Activated gamma-delta T cell (primary cell): ENCODE results near the gene CRACR2B.
A peak's percentile ranks its signal among the peaks of the same experiment; 100 is the strongest.

Experiments
- DNase-seq: peaks from one replicate; lab custom pipeline; 2025; lab: John Stamatoyannopoulos, UW

Gene CRACR2B

DNA sequence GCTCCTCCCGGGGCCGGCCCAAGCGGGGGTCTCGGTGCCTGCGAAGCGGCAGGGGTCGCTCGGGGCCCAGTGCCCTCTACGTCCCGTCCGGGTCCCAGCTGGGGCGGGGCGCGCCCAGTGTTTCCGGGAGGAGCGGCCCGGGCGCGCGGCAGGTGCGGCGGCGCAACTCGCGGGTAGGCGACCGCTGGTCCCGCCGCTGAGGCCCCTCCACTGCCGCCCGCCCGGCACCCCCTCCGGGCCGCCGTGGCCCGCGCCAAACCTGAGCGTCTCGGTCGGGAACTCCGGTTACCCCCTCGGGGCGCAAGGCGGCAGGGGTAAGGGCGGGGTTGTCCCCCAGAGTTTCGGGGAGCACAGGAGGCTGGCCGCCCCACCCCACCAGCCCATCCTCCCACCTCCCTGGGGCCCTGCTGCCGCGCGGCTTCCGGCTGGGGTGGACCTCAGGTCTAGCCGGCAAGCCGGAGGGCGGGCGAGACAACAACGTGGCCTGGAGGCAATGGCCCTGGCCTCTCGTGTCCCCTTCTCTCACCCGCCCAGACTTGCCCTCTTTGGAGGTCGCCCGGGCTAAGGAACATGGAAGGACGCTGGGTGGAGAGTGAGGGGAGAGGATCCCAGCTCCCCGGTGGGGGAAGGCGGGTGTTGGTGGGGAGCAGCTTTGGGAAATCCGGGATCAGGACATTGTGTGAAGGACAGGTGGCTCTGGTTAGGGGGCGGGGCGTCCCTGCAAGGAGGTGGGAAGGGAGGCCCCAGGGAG lies 398 bp upstream of the CRACR2B start:
- no peak for DNase-seq

DNA sequence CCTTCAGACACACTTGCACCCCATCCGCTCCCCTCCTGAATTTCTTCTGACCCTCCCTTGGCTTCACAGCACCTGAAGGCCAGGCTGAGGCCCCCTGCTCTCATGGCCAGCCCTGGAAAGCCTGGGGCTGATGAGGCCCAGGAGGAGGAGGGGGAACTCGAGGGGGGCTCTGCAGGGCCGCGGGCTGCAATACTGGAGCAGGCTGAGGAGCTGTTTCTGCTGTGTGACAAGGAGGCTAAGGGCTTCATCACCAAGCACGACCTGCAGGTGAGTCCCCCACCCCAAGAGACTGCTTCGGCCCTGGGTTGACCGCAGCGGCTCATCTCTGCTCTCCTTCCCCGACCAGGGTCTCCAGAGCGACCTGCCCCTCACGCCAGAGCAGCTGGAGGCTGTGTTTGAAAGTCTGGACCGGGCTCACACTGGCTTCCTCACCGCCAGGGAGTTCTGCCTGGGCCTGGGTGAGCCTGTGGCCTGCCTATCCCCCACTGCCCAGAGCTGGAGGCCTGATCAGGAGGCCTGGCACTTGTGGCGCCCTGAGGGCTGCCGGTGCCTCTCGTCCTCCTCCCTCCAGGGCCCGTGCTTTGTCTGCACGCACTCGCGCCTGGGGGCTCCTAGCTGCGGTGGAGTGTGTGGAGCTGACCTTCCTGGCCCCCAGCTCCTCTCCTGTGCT lies 922 bp downstream of the CRACR2B start:
- DNase-seq, result no peak

DNA sequence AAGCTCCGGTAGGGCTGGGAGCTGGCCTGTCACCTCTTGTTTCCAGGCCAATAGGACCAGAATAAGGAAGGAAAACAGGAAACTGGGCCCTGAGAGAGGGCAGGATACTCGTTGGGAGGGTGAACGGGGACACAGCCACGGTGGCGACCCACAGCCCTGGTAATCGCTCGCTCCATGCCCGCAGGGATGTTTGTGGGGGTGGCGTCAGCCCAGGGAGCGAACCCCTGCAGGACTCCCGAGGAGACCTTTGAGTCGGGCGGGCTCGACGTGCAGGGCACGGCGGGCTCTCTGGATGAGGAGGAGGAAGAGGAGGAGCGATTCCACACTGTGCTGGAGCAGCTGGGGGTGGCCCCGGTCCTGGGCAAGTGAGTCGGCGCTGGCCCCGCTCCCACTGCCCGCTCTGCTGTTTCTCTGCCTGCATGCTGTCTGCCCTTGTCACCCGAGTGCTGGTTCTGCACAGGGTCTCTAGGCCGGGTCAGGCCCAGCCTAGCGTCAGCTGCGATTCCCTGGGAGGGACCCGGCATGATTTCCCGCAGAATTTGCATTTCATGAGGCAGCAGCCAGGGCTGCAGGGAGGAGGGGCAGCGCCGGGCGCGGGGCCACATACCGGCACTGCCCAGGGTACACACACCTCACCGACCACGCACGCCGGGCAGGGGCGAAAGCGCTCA lies 1.6 kb downstream of the CRACR2B start:
- no peak for DNase-seq

DNA sequence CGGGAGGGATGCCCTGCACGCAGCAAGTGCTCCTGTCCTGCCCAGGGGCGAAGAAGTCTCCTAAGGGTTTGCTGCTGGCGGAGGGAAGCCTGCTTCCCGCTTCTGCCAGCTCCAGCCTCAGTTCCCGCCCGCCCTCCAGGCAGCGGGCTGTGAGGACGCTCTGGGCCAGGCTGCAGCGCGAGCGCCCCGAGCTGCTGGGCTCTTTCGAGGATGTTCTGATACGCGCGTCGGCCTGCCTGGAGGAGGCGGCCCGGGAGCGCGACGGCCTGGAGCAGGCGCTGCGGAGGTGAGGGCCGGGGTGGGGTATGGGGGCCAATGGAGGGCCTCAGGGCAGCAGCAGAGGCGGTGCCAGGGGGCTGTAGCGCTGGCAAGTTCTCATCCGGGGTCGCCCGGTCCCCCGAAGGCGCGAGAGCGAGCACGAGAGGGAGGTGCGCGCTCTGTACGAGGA lies 2.2 kb downstream of the CRACR2B start:
- no peak for DNase-seq

DNA sequence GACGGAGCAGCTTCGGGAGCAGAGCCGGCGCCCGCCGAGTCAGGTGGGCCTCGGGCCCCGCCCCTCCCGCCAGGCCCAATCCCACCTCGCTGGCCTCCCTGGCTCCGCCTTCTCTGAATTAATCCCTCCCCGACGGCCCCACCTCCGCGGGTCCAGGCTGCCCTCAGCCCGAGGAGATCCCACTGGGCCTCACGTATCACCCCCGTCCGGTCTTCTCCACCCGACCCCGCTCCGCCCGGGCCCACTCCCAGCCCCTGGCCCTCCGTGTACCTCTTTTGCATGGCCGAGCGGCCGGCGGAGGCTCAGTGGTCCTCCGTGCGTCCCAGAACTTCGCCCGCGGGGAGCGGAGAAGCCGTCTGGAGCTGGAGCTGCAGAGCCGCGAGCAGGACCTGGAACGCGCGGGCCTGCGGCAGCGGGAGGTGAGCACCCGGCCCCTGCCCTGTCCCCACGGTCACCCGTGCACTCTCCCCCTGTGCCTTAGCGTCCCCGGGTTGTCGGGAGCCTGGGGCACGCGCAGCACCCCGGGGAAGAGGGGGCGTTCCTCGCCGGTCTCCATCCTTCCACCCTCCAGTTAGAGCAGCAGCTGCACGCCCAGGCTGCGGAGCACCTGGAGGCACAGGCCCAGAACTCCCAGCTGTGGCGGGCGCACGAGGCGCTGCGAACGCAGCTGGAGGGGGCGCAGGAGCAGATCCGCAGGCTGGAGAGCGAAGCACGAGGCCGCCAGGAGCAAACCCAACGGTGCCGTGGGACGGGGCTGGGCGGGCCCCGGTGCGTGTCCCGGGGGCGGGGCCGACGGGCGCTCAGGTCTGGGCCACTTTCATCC lies 2.8 kb downstream of the CRACR2B start:
- DNase-seq, result peak; percentile 45

DNA sequence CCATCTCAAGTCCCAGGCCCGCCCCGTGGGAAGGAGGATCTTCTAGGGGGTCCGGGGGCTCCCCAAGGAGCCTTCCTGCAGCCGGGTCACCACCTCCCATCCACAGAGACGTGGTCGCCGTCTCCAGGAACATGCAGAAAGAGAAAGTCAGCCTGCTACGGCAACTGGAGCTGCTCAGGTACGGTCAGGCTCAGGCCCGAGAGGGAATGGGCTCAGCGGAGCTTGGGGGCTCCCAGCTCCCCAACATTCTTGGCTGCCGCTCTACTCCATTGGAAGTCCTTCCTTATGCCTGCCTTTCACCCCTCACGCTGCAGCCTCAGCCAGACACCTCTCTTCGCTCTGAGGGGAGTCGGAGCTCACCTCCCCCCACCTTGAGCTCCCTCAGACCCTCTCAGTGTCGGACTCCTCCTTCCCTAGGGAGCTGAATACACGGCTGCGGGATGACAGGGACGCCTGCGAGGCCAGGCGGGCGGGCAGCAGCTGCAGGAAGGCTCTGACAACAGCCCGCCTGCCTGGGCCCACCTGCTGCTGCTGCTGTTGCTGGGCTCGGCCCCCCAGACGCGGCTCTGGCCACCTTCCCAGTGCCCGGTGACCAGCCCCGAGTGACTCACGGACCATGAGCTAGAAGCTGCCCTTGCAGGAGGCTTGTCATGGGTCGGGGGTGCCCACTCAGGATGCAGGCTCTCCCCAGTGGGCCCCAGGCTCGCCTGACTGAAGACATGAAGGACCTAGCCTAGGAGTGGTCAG lies 3.6 kb downstream of the CRACR2B start:
- DNase-seq, result no peak

DNA sequence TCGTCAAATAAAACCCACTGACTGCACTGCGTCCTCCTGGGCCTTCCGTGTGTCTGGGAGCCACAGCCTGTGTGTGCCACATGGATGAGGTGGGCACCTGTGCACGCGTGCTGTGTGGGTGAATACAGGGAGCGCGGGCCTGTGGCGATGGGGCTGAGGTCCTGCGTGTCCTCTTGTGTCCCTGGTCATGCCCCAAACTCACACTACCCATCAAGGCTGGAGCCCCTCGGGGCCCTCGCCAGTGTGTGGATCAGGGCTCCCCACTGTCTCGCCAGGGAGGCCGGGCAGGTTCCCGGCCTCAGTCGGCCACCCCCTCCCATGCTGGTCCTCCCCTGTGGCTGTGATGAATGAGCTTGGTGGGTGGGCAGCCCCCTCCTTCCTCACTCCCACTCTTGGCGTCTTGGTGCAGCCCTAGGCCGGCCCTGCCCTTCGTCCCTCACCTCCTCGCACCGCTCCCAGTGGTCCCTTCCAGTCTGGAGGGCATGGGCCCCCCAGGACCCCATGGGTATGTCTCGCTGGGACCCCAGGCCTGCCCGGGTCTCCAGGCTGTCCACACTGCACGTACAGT lies 4.3 kb downstream of the CRACR2B start:
- no peak for DNase-seq

DNA sequence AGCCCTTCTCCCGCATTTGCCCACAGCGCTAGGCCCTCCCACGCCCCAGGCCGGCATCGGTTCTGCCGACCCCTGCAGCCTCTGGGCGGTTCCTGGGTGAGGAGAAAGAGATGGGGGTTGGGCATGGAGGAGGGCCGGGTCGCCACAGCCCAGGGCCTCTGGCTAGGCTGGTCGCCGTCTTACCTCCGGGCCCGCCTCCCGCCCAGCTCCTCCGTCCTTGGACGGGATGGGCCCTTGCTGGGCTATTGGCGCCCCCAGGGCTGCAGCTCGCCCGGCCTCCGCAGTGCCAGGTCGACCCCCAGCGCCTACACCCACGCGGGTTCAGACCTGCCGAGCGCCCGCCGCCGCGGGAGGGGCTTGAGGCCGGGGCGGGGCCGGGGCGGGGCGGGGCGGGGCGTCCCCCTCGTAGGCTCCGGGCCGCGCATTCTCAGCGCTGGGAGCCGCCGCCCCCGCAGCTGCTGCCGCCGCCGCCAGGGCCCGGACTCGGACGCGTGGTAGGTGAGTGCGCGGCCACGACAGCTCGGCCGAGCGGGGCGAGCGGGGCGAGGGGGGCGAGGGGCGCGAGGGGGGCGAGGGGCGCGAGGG lies 4.9 kb downstream of the CRACR2B start, which contains the start of gene CD151:
Gene CD151, plus strand, starts transcription at position 424 of the 585 bp plus-strand sequence. CDS start 3,118 bp downstream, outside the sequence.
- no peak for DNase-seq

DNA sequence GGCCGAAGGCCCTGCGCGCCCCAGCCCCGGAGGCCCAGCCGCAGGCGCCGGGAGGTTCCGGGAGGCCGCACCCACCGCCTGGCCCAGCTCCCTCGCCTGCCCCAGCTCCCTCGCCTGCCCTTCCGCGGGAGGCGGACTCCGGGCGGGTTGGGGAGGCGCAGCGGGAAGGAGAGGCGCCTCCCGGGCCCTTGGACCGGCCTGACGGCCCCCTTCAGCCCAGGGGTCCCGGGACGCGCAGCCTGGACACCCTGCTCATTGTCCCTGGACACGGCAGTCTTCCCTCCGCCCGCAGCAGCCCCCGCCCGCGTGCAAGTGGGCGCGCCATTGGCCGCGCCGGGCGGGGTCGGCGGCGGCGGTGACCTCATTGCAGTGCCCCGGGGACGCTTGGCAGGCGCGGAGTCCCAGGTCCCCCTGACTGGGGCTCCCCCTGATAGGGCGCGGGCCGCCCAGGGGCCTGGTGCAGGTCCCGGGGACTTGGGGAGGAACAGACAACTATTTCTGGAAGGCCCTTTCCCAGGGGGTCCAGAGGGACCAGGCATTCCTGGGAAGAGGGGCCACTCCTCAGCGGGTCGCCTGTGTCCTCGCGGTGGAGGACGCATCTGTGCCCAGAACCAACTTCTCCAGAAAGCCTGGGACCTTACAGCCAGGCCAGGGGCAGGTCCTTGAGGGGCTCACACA lies 5.5 kb downstream of the CRACR2B start:
- DNase-seq, result peak; percentile 39

DNA sequence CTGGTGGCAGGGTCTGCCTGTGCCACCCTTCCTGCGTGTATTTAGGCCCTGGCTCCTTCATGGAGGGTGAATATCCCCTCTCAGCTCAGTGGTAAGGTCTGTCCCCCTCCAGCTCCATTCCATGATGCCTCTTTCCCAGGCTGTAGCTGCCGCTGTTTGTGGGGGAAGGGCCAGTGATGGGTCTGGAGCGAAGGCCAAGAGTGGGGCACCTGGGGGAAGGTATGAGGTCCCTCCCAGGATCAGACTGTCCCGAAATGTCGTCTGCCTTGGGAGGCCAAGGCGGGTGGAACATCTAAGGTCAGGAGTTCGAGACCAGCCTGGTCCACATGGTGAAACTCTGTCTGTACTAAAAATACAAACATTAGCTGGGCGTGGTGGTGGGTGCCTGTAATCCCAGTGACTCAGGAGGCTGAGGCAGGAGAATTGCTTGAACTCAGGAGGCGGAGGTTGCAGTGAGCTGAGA lies 6.2 kb downstream of the CRACR2B start:
- DNase-seq, result no peak

DNA sequence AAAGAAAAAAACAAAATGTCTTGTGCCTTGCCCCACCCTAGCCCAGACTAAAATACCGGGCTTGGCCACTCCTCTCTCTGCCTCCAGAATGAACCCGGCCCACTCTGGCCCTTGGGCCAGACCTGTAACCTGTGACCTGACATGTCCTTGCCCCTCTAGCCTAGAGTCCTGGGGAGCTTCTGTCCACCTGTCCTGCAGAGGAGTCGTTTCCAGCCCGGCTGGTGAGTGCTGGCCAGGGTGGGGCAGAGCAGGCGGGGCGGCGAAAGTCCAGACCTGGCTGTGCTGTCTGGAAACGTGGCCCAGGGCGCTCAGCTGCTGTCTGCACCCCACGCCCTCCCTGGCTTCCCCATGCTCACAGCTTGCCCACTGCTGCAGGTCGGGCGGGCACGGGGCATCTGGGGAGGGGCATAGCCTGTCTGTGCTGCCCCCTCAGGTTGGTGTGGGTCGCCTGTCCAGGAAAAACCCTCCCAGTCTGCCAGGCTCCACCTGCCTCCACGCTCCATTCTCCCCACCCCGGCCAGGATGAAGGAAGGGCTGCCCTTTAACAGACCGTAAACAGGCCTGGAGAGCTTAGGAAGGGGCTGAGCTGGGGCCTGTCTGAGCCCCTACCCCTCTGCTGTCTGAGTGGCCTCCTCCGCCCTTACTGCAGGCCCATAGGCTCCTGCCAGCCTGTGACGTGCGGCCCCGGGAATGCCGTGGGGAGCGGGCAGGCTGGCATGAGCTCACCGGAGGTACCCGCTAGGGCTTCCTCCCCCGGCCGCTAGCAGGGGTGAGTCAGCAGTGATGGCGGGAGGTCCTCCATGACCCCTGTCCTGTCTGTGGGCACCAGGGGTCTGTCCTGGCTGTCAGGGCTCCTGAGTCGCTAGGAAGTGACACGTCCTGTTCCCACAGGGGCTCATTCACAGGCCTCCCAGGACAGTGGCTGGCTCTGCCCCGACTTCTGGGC lies 6.9 kb downstream of the CRACR2B start:
- no peak for DNase-seq

DNA sequence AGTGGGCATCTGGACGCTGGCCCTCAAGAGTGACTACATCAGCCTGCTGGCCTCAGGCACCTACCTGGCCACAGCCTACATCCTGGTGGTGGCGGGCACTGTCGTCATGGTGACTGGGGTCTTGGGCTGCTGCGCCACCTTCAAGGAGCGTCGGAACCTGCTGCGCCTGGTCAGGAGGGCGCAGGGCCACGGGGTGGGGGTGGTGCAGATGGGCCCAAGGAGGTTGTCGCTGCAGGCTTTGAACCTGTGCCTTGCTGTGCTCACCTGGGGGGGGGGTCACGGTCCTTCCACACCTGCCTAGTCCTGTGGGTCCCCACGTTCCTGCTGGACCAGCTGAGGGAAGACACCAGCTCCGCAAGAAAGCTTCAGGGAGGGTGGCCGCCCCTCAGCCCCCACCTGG lies 8.6 kb downstream of the CRACR2B start:
- DNase-seq, result no peak

DNA sequence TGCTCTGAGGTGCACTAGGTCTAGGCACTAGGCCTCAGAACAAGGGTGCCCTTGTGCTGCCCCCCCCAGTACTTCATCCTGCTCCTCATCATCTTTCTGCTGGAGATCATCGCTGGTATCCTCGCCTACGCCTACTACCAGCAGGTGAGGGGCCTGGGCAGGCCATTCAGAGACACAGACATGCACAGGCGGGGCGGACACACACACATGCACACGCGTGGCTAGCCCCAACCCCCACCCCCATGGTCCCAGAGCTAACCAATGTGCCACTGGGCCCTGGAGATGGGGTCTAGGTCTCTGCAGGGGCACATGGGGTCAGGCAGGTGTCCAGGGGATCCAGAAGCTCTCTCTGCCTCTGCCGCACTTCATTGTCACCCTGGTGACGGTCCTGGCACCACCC lies 9.0 kb downstream of the CRACR2B start:
- no peak for DNase-seq

DNA sequence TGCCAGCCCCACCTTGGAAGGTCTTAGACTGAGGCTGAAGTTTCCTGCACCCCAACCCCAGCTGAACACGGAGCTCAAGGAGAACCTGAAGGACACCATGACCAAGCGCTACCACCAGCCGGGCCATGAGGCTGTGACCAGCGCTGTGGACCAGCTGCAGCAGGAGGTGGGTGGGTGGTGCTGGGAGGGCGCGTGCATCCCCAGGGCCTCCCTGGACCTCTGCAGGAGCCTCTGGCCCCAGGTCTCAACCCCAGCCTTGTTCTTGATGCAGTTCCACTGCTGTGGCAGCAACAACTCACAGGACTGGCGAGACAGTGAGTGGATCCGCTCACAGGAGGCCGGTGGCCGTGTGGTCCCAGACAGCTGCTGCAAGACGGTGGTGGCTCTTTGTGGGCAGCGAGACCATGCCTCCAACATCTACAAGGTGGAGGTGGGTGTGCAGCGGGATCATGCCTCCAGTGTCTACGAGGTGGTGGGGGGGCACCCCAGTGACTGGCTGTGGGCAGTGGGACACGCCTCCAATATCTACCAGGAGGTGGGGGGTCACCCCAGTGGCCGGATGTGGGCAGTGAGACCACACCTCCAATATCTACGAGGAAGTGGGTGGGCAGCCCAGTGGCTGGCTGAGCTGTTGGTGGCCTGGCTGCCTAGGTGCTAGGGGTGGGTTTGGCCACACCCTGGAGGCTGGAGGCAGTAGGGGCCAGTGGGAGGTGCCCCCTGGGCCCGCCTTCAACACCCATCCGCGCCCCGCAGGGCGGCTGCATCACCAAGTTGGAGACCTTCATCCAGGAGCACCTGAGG lies 9.7 kb downstream of the CRACR2B start:
- DNase-seq, result no peak

DNA sequence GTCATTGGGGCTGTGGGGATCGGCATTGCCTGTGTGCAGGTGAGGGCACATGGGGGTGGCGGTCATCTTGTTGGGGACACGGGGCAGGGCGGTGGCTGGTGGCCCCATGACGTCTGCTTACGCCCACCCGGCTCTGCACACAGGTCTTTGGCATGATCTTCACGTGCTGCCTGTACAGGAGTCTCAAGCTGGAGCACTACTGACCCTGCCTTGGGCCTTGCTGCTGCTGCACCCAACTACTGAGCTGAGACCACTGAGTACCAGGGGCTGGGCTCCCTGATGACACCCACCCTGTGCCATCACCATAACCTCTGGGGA lies 10.2 kb downstream of the CRACR2B start:
- no peak for DNase-seq

DNA sequence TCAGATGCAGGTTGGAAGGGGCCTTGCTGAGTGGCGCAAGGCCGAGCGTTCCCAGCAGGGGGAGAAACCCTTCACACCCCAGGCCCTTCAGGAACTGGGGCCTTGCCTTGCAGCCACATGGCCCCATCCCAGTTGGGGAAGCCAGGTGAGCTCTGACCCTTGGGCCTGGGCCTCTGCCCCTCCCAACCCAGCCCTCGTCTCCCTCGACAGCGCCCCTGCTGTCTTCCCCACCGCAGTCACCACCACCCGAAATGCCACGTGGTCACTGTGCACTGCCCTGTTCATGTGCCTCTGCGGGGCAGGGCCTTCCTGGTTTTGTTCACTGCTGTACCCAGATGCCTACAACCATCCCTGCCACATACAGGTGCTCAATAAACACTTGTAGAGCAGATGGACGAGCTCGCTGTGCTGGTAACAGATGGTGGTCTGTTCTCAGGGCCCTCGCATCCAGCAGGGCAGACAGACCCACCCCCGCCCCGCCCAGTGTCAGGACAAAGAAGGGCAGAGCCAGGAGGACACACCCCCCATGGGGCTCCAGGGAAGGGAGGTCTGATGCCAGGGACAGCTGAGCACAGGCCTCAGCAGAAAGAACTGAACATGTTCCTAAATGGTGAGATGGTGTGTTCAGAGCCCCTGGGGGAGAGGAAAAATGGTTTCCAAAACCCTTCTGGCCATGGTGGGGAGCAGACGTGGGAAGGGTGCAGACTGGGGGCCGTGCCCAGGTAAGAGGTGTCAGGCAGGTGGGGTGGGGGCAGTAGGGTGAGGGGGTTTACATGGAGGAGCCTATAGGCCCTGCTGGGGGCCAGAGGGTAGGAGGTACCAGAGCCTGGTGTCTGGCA lies 10.9 kb downstream of the CRACR2B start:
- no peak for DNase-seq

DNA sequence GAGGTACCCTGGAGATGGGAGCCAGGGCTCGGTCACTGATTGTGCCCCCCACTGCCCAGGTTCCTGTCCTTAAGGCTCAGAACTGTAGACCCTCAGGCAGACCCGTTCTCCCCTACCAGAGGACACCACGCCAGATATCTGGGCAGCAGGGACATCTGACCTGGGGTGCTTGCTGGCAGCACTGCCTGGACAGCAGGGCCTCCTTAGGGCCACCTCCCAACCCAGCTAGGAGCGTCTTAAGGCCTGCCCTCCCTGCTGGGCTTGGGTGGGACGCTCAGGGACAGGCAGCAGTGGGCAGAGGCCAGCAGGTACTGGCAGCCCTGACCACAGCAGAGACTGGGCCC lies 11.5 kb downstream of the CRACR2B start:
- DNase-seq, result no peak
